NCI-H345 treated with DMSO at 0.1 percent for 48 hours (cell line): ENCODE results near the gene DCAF8.

Experiments
- DNase-seq: peaks from one replicate; lab custom pipeline; 2025; ENCODE audit not compliant: unreplicated experiment; lab: John Stamatoyannopoulos, UW

Gene DCAF8

DNA sequence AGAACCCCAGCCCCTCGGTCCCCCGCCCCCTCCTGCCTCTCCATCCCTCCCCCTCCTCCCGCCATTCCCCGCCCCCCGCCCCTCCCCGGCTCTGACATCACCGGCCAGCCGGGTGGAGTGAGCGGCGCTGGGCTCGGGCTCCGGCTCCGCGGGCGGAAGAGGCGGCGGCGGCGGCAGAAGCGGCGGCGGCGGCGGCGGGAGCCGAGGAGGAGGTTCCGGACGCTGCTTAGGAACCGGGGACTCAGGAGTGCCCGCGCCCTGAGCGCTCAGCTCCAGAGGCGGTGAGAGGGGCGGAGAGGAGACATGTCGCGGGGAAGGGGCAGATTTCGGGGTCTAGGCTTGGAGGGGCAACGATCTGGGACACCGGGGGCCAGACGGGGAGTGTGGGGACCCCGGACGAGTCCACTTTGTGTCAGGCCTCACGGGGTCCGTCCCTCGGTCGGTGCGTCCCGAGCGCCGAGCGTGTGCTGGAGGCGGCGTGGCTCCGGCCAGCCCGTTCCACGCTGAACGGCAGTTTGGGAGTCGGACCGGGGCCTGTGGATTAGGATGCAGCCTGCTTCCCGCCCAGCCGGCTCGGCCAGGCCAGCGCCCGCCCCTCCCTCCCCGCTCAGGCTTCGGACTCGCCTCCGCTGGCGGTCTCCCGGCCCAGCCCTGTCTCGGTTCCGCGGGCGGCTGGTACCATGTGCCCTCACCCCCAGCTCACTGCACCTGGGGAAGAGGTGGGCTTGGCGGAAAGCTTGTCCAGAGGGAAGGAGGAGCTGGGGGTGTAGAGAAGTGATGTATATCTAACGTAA is 56.9 kb downstream of the DCAF8 start, which contains the start of gene PEA15:
TSS of gene PEA15 (plus strand) at position 143 of the 794 bp plus-strand sequence. CDS start 6,161 bp downstream, outside the sequence.
- peak; percentile 23 for DNase-seq

DNA sequence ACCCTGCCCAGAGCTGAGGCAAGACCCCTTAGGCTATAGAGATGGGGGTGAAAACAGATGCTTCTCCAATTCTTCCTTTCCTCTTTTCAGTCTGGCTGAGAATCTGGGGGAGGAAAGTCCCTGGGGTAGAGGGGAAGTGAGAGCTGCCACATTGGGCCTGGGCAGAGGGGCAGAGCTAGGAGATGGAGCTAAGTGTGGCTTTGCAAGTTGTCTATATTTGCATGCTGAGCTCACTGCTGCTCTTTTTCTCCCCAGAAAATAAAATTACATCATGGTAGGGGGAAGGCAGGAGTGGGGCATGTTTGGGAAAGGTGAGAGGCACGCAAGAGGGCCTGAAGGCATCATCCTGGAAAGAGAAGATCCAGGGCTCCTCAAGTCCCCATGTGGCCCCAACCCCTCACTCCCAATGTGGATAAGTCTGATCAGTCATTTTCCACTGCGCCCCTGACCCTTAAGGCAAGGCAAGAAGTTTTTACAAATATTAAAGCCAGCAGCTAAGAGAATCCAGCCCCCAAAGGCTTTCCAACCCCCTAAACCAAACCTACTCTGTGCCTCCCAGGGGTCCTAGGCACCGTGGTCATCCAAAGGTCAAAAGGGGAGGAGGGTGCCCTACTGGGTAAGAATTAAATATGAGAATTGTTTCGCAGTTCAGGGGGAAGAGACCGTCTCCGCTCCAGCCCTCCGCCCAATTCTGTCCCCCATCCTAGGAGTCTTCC is 57.7 kb downstream of the DCAF8 start:
- DNase-seq = no peak

GRCh38 chr1:160200786-160201185 is 61.6 kb downstream of the DCAF8 start:
- no peak for DNase-seq

DNA sequence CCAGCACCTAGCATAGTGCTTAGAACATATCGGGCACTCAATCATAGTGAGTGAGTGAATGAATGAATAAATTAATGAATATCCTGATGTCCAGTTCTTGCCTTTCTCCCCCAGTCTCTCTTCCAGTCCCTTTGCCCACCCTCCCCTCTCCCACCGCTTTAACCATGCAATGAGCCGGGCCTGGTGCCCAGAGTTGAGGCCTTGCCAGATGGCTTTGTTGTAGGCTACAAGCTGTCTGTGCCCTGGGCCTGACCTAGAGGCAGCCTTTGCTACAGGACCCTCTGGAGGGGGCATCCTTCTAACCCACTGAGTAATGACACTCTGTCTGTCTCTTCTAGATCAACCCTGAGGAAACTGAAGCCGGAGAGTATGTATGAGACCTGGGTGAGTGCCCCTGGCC is 65.1 kb downstream of the DCAF8 start:
- DNase-seq = no peak

- no peak for DNase-seq
These were observed 66.2 kb downstream of the DCAF8 start for GRCh38 chr1:160196143-160196542.

- DNase-seq = no peak
These were observed 67.7 kb downstream of the DCAF8 start for GRCh38 chr1:160194737-160195059.

DNA sequence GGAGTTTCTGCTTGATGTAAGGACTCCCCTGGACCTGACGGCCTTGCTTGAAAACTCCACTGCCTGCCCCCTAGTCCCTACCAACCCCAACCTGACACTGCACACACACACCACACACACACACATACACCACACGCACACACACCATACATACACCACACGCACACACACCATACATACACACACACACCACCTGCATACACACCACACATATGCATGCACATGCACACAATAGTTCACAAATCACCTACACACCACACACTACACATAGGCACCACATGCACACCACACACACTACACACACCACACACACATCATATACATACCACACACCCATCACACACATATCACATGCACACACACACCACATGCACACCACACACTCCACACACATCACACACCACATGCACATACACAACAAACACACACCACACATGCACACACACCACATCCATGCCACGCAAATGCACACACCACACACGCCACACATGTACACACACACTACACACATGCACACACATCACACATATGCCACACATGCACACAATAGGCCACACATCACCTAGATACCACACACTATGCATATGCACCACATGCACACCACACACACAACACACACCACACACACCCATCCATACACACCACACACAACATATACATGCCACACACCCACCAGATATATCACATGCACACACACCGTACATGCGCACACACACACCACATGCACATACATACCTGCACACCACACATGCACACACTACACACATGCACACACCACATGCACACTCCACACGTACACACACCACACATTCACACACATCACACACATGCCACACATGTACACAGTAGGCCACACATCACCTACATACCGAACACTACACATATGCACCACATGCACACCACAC is 68.3 kb downstream of the DCAF8 start:
- no peak for DNase-seq

GRCh38 chr1:160193091-160193819 is 69.1 kb downstream of the DCAF8 start:
- DNase-seq = peak; percentile 47

- DNase-seq = no peak
These were observed 70.1 kb downstream of the DCAF8 start for GRCh38 chr1:160192234-160192633.

GRCh38 chr1:160191756-160192155 is 70.6 kb downstream of the DCAF8 start:
- no peak for DNase-seq

DNA sequence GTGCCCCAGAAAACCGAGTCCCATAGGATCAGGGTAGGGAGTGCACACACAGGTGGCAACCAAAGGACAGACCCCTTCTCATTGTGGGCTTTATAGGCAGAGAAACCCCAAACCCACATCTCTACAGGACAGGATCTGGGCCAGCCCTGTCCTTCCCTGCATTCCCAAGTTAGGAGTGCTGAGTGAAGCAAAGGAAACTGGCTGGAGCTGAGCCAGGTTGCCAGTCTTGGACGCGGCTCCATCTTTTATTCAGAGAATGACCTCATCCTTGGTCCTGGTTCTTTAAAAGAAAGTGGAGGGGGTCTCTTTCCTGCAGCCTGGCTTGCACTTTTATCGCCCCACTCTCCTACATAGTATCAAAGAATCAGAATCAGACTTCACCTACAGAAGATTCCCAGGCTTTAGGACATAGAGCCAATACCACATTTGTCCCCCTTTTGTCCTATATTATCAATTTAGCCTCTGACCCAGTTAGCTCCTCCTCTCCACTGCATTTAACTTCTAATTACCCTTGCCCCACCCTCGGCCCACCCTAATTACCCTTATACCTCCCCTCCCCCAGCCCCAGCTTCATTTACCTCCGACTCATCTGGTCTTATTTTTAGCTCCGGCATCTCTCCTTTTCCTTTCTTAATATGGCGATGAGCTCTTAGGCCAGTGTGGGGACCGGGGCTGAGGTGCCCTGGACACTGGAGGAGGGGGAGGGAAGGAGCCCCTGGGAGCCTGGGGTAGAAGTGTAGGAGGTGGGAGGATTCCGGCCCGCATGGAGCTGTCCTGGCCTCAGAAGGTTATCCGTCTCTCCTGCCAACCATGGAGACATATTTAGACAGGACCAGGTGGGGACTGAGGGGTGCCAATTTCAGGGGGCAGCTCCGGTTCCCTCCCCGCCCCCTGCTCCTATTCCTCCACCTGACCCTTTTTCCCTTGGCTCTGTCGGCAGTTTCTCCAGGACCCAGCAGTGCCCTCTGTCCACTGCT is 72.4 kb downstream of the DCAF8 start, which contains the start of gene CASQ1:
TSS of gene CASQ1 (plus strand) at position 927 of the 977 bp plus-strand sequence. CDS start 177 bp downstream, outside the sequence.
- no peak for DNase-seq

DNA sequence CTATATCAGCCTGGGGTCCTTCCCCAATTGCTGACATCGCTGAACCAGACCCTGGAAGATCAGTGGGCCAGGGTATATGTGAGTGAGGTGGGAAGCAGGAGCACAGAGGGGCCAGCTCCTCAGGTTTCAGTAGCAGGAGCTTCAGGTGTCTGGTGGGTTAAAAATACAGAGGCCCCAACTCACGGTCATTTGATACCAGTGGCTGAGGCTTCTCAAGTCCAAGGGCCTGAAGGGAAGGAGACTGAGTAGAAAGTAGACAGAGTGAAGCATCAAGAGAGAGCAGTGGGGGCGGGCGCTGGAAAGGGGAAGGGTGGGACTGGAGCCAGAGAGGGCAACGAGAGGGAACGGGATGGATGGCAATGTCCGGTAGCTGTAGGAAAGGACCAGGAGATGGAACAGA is 74.0 kb downstream of the DCAF8 start:
- no peak for DNase-seq

- no peak for DNase-seq
These were observed 74.9 kb downstream of the DCAF8 start for GRCh38 chr1:160187407-160187806.

GRCh38 chr1:160186729-160187128 is 75.6 kb downstream of the DCAF8 start:
- no peak for DNase-seq

DNA sequence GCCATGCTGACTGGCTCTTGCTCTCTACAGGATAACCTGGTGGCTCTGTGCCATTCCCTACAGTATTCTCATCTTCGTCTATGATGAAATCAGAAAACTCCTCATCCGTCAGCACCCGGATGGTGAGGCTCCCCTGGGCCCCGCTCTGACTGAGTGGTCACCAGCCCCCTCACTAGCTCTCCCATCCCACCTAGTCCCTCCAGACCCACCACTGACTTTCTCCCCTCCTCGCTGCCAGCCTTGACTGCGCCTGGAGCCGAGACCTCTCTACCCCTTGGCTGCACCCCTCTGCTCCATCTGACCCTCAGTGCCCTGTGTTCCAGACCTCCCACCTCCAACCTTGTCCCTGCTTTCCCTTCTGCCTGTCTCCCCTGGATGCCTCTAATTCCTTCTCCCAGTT is 76.1 kb downstream of the DCAF8 start:
- DNase-seq = no peak

- DNase-seq = no peak
These were observed 83.0 kb downstream of the DCAF8 start for GRCh38 chr1:160179336-160179735.

GRCh38 chr1:160178731-160179130 is 83.6 kb downstream of the DCAF8 start:
- DNase-seq = no peak

DNA sequence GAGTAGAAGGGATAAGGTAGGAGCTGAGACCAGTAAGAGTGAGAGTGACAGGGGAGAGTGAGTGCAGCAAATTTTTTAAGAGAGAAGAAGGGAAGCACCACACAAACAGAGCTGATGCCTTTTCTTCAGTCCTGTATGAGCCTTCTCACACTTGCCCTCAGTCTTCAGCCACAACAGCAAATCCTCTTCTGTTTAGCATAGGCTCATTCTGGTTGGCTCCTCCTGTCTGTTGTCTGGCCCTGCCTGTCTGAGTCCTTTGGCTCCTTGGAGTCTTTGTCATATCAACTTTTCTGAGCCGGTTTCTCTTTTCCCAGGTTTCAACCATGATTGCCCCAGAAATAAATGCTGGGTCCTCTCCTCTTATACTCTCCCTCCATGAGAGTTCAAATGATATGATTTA is 84.7 kb downstream of the DCAF8 start:
- no peak for DNase-seq

DNA sequence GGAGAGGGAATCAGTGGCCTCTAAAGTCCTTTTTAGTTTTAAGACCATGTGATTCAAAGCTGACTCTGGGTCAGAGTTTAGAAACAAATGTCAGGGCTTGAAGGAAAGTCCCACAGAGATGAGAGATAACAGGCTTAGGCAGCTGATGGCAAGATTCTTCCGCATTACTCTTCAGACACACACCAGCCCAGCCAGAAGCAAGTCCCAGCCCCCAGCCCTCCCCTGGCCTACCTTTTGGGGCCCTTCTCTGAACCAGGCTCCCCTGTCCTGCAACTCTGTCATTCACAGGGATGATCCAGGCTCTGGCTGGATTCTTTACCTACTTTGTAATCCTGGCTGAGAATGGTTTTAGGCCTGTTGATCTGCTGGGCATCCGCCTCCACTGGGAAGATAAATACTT is 85.1 kb downstream of the DCAF8 start:
- DNase-seq = no peak

GRCh38 chr1:160171980-160172379 is 90.4 kb downstream of the DCAF8 start:
- no peak for DNase-seq
